ENCODE data around the gene EPN1.
"Not testable (repeated sequence)": the region's sequence is repeated elsewhere in the genome, so short reads cannot be mapped to it uniquely, and the experiment has no call there.

EPN1 gene

DNA sequence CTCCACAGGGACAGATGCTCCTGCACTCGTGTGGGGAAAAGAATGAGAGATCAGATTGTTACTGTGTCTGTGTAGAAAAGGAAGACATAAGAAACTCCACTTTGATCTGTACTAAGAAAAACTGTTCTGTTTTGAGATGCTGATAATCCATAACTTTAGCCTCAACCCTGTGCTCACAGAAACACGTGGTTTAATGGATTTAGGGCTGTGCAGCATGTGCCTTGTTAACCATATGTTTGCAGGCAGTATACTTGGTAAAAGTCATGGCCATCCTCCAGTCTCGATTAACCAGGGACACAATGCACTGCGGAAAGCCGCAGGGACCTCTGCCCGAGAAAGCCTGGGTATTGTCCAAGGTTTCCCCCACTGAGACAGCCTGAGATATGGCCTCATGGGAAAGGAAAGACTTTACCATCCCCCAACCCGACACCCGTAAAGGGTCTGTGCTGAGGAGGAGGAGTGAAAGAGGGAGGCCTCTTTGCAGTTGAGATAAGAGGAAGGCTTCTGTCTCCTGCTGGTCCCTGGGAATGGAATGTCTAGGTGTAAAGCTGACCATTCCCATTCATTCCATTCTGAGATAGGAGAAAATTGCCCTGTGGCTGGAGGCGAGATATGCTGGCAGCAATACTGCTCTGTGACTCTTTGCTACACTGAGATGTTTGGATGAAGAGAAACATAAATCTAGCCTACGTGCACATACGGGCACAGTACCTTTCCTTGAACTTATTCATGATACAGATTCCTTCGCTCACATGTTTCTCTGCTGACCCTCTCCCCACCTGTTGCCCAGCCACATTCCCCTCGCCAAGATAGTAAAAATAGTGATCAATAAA lies 43.1 kb downstream of the EPN1 start:
- not testable (repeated sequence) for DNase-seq (ENCODE audit: low read depth in 2 of 2, low spot score in 1 of 2)

DNA sequence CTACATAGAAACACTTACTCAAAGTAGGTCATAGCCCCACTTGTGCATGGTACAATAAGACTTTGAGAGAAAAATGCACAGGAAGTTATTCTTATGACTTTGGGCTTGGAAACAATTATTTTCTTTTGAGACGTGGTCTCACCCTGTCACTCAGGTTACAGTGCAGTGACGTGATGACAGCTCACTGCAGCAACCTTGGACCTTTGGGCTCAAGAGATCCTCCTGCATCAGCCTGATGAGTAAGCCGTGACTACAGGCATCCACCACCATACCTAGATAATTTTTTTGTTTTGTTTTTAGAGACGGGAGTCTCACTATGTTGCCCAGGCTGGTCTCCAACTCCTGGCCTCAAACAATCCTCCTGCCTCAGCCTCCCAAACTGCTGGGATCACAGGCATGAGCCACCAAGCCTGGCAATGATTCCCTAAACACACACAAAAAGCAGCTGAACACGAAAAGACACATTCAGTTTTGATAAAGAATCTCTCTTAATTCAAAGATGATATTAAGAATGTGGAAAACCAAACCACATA lies 45.3 kb downstream of the EPN1 start:
- DNase-seq (ENCODE audit: low read depth in 2 of 2, low spot score in 1 of 2): no peak

DNA sequence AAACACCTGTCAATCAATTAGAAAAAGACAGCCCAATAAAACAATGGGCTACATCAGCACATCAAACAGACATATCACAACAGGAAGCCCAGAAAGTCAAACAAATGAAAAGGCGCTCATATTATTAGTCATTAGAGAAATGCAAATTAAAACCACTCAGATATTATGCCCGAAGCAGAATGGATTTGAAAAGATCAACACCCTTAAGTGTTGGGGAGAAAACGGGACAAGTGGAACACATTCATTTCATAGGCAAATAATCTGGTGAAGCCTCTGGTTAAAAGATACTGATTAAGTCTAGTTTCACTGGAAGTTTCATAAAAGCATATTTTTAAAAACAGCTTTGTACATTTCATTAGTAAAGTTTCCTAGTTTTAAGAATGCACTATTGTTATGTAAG lies 45.8 kb downstream of the EPN1 start:
- no peak for DNase-seq (ENCODE audit: low read depth in 2 of 2, low spot score in 1 of 2)

DNA sequence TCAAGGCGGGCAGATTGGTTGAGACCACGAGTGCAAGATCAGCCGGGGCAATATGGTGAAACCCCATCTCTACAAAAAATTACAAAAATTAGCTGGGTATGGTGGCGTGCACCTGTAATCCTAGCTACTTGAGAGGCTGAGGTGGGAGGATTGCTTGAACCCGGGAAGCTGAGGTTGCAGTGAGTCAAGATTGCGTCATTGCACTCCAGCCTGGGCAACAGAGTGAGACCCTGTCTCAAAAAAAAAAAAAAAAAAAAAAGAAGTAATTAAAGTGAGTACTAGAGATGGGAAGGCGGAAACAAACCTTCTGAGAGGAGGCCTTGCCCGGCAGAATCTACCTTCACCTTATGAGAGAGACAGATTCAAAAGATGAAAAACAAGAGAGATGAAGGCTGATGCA lies 48.5 kb downstream of the EPN1 start:
- DNase-seq (ENCODE audit: low read depth in 2 of 2, low spot score in 1 of 2): no peak

DNA sequence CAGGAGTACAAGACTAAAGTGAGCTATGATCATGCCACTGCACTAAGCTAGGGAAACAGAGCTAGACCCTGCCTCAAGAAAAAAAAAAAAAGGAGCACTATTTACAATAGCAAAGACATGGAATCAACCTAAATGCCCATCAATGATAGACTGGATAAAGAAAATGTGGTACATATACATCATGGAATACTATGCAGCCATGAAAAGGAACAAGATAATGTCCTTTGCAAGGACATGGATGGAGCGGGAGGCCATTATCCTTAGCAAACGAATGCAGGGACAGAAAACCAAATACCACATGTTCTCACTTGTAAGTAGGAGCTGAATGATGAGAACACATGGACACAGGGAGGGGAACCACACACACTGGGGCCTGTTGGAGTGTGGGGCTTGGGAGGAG lies 55.4 kb downstream of the EPN1 start:
- DNase-seq (ENCODE audit: low read depth in 2 of 2, low spot score in 1 of 2): not testable (repeated sequence)

DNA sequence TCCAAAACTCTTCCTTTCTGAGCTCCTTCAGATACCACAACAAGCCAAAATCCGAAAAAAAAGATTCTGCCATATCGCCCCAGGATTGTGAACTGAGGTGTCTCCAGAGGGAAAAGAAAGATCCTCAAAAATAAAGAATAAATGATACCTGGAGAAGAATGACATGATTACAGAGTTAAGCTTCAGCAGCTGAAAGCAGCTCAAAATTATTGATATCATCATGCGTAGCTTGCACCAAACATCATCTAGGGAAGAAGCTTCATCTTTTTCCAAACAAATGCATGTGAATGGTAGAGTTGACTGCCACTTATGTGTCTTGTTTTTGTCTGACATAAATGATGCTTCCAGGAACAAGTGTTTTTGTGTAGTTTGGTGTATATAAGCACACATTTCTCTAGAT lies 63.3 kb downstream of the EPN1 start, which contains the start of gene NLRP9:
Gene NLRP9, minus strand, starts transcription at position 101 of the 400 bp plus-strand sequence. Its CDS starts 28 bp downstream, at position 73.
- DNase-seq (ENCODE audit: low read depth in 2 of 2, low spot score in 1 of 2): no peak

DNA sequence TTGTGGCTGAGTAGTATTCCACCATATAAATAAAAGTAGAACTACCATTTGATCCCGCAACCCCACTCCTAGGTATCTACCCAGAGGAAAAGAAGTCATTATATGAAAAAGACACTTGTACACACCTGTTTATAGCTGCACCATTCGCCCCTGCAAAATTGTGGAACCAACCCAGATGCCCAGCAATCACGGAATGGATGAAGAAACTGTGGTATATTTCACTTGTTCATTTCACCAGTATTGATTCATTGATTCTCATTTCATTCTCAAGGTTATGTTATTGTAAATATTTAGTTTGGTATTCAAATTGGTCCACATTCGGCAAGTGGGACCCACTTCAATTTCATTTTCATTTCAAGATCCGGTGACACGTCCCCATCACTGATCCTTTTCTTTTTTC lies 75.7 kb downstream of the EPN1 start:
- no peak for DNase-seq (ENCODE audit: low read depth in 2 of 2, low spot score in 1 of 2)

DNA sequence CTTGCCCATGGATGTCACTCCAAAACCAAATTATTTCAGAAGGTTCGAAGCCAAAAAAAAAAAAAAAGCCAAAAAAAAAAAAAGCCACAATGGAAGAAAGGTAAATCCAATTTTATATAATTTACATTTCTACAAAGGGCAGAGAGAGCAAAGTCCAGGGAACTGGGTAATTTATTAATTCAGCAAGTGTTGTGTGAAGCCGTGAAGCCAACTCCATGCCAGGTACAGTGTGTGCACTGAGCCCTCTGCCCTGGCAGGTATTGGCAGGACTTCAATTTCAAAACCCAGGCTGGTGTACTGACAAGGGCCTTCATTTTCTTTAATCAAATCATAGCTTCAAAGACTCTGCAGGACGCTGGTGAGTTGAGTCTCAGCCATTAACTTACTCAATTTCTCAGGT lies 78.4 kb downstream of the EPN1 start:
- no peak for DNase-seq (ENCODE audit: low read depth in 2 of 2, low spot score in 1 of 2)

DNA sequence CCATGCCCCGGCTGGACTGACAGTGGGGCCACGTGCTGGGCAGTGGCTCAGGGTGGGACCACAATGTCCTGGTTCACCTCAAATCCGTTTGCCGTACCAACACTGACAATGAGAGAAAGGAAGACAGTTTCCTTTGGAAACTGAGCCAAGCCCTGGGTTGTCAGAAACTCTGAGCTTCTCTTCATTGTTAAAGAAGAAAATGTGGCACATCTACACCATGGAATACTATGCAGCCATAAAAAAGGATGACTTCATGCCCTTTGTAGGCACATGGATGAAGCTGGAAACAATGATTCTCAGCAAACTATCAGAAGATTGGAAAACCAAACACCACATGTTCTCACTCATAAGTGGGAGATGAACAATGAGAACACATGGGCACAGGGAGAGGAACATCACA lies 81.8 kb downstream of the EPN1 start:
- not testable (repeated sequence) for DNase-seq (ENCODE audit: low read depth in 2 of 2, low spot score in 1 of 2)

DNA sequence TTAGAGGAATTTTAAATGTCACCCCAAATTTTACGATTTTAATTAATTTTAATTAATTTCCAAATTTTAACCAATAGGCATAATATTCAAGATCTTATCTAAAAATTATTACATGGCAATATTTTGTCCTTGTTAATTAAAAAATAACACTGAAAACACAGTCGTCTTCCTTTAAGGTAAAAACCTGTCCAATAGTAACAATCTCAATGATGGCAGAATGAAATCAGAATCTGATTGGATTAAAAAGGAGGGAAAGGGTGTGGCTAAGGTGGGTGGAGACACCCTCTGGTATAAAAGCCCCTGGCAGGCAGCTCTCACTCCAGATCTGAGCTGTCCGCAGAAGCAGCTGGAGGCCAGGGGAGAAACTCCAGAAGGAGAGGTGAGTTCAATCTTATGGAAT lies 83.8 kb downstream of the EPN1 start, which contains the start of gene RFPL4A:
Gene RFPL4A, plus strand, starts transcription at position 301 of the 400 bp plus-strand sequence. CDS start 2,704 bp downstream, outside the sequence.
- DNase-seq (ENCODE audit: low read depth in 2 of 2, low spot score in 1 of 2): not testable (repeated sequence)

All from stimulated activated CD8-positive, alpha-beta memory T cell treated with anti-CD3 and anti-CD28 coated beads, Interleukin-4, amount 100 ng/mL, for 4 hours (primary cell).